ENCODE data around the gene FAM13A. TPM values are rescaled to one million over a fixed set of nuclear protein-coding genes. Genes with fewer than 3 reads are reported as not detected.

FAM13A gene
- total and polyA plus RNA-seq, 8 donors: 6.0 to 132 (median 45.7) TPM

GRCh38 chr4:88940506-88940905 lies 116.5 kb downstream of the FAM13A start:
- Histone ChIP-seq H3K27ac (no peak overlapping the region), H3K27me3 (no peaks in the 10 kb centered on the region), H3K4me3 (no peak overlapping the region), H3K9me3 (no peaks in the 10 kb centered on the region), H3K36me3 (peaks cover 0 to 5% (median 0%) of the 10 kb centered on the region in 4 donors), H3K4me1 (no peaks in the 10 kb centered on the region)
- WGBS, 5 donors: 82 to 93% (median 88%) methylated on average over 2 of the region's 2 CpGs
- DNase-seq: no peak
- TF ChIP-seq EP300 (IDR thresholded peaks at IDR 0.05) (no peak), CTCF (IDR thresholded peaks at IDR 0.05) (no peak), POLR2AphosphoS5 (IDR thresholded peaks at IDR 0.05) (no peak), POLR2A (IDR thresholded peaks at IDR 0.05) (no peak)
- intact Hi-C loops (cut with DNase I; ENCODE audit: low total_unique reads): no loop called here

GRCh38 chr4:88939697-88940096 lies 117.3 kb downstream of the FAM13A start:
- intact Hi-C loops (cut with DNase I; ENCODE audit: low total_unique reads): no loop called here
- WGBS, 5 donors: 67 to 77% (median 73%) methylated on average over 3 of the region's 3 CpGs
- Histone ChIP-seq H3K27me3 (no peaks in the 10 kb centered on the region), H3K4me3 (no peak overlapping the region), H3K27ac (no peak overlapping the region), H3K36me3 (peaks cover 0 to 5% (median 0%) of the 10 kb centered on the region in 4 donors), H3K4me1 (no peaks in the 10 kb centered on the region), H3K9me3 (no peaks in the 10 kb centered on the region)
- TF ChIP-seq CTCF (IDR thresholded peaks at IDR 0.05) (no peak), POLR2A (IDR thresholded peaks at IDR 0.05) (no peak), POLR2AphosphoS5 (IDR thresholded peaks at IDR 0.05) (no peak), EP300 (IDR thresholded peaks at IDR 0.05) (no peak)
- DNase-seq: no peak

- TF ChIP-seq CTCF (IDR thresholded peaks at IDR 0.05) (no peak), EP300 (IDR thresholded peaks at IDR 0.05) (no peak), POLR2AphosphoS5 (IDR thresholded peaks at IDR 0.05) (no peak), POLR2A (IDR thresholded peaks at IDR 0.05) (no peak)
- no peak overlapping the region for H3K27ac ChIP-seq
- H3K4me3 ChIP-seq: no peak overlapping the region
- H3K4me1 ChIP-seq: no peaks in the 10 kb centered on the region
- H3K36me3 ChIP-seq: peaks cover 0 to 5% (median 0%) of the 10 kb centered on the region in 4 donors
- DNase-seq: peak in 1 of 2 donors; percentile 11
- intact Hi-C loops (cut with DNase I; ENCODE audit: low total_unique reads): no loop called here
- no peaks in the 10 kb centered on the region for H3K9me3 ChIP-seq
- H3K27me3 ChIP-seq: no peaks in the 10 kb centered on the region
Measured at GRCh38 chr4:88938138-88938537, 118.8 kb downstream of the FAM13A start.

- TF ChIP-seq EP300 (IDR thresholded peaks at IDR 0.05) (no peak), CTCF (IDR thresholded peaks at IDR 0.05) (no peak)
- Histone ChIP-seq H3K36me3 (peaks cover 0 to 5% (median 0%) of the 10 kb centered on the region in 4 donors), H3K4me3 (no peak overlapping the region), H3K27ac (no peak overlapping the region), H3K4me1 (no peaks in the 10 kb centered on the region), H3K9me3 (no peaks in the 10 kb centered on the region), H3K27me3 (no peaks in the 10 kb centered on the region)
- 77 to 93% (median 87%) methylated on average over 2 of the region's 2 CpGs for WGBS, 5 donors
- intact Hi-C loops (cut with DNase I; ENCODE audit: low total_unique reads): no loop called here
- no peak for DNase-seq
Measured at GRCh38 chr4:88937081-88937480, 119.9 kb downstream of the FAM13A start.
